Activated T-helper 17 cell treated with anti-CD3 and anti-CD28 coated beads, Interleukin-2, amount 50 U/mL, for 72 hours (primary cell): ENCODE results near the gene TCF7L1. TPM values are rescaled to one million over a fixed set of nuclear protein-coding genes. Genes with fewer than 3 reads are reported as not detected.
"Not testable (repeated sequence)": the region's sequence is repeated elsewhere in the genome, so short reads cannot be mapped to it uniquely, and the experiment has no call there.

Experiments used
- ATAC-seq: fragments of 150-1000 bp; cut with Tn5 transposase; replicated peaks from 2 replicates; pipeline ENCODE4 v1.10.0; 2021; ENCODE audit warnings: mild to moderate bottlenecking, moderate library complexity
- H3K27ac Mint-ChIP-seq: one replicate; pipeline ENCODE4 v1.8.0; 2022; ENCODE audit warnings: mixed read lengths
- H3K27me3 Mint-ChIP-seq: one replicate; pipeline ENCODE4 v1.8.0; 2022; ENCODE audit warnings: mixed read lengths
- H3K36me3 Mint-ChIP-seq: one replicate; pipeline ENCODE4 v1.8.0; 2022; ENCODE audit warnings: low read depth, mild to moderate bottlenecking, mixed read lengths
- H3K4me1 Mint-ChIP-seq: one replicate; pipeline ENCODE4 v1.8.0; 2022; ENCODE audit warnings: mixed read lengths
- H3K4me3 Mint-ChIP-seq: one replicate; pipeline ENCODE4 v1.8.0; 2022; ENCODE audit warnings: mild to moderate bottlenecking, mixed read lengths
- H3K9me3 Mint-ChIP-seq: one replicate; pipeline ENCODE4 v1.8.0; 2022; ENCODE audit warnings: mixed read lengths
- total RNA-seq, 2 donors: library from RNA; stranded (reverse); gene quantifications; one replicate each; pipeline ENCODE4 v1.2.3, GENCODE V29; 2022

The TCF7L1 gene
- total RNA-seq, 2 donors from 2014 or later = not detected

- Mint-ChIP-seq H3K4me3 (no peak overlapping the region), H3K9me3 (no peaks in the 10 kb centered on the region), H3K36me3 (no peaks in the 10 kb centered on the region), H3K27me3 (peaks cover 31% of the 10 kb centered on the region), H3K4me1 (no peaks in the 10 kb centered on the region), H3K27ac (no peak overlapping the region)
- ATAC-seq = no peak
Observed at GRCh38 chr2:85145116-85145820, 12.1 kb downstream of the TCF7L1 start.

- no peaks in the 10 kb centered on the region for H3K4me1 Mint-ChIP-seq
- H3K9me3 Mint-ChIP-seq = no peaks in the 10 kb centered on the region
- no peak for ATAC-seq
- H3K27ac Mint-ChIP-seq = no peak overlapping the region
- H3K36me3 Mint-ChIP-seq = no peaks in the 10 kb centered on the region
- no peak overlapping the region for H3K4me3 Mint-ChIP-seq
- H3K27me3 Mint-ChIP-seq = peaks cover 14% of the 10 kb centered on the region
Observed at GRCh38 chr2:85148190-85148589, 15.0 kb downstream of the TCF7L1 start.

GRCh38 chr2:85151026-85151425 lies 17.8 kb downstream of the TCF7L1 start:
- no peak for ATAC-seq
- no peaks in the 10 kb centered on the region for H3K36me3 Mint-ChIP-seq
- H3K4me3 Mint-ChIP-seq = no peak overlapping the region
- no peak overlapping the region for H3K27ac Mint-ChIP-seq
- H3K4me1 Mint-ChIP-seq = no peaks in the 10 kb centered on the region
- H3K9me3 Mint-ChIP-seq = no peaks in the 10 kb centered on the region
- peaks cover 13% of the 10 kb centered on the region for H3K27me3 Mint-ChIP-seq

- Mint-ChIP-seq H3K27me3 (peaks cover 12% of the 10 kb centered on the region), H3K36me3 (no peaks in the 10 kb centered on the region), H3K9me3 (no peaks in the 10 kb centered on the region), H3K27ac (no peak overlapping the region), H3K4me1 (no peaks in the 10 kb centered on the region), H3K4me3 (no peak overlapping the region)
- no peak for ATAC-seq
Observed at GRCh38 chr2:85152895-85153294, 19.7 kb downstream of the TCF7L1 start.

- Mint-ChIP-seq H3K36me3 (no peaks in the 10 kb centered on the region), H3K4me1 (no peaks in the 10 kb centered on the region), H3K4me3 (no peak overlapping the region), H3K27me3 (peaks cover 9% of the 10 kb centered on the region), H3K9me3 (no peaks in the 10 kb centered on the region), H3K27ac (no peak overlapping the region)
- ATAC-seq = no peak
Observed at GRCh38 chr2:85154048-85154753, 21.0 kb downstream of the TCF7L1 start.

- not testable (repeated sequence) for ATAC-seq, H3K4me3 Mint-ChIP-seq, H3K4me1 Mint-ChIP-seq, H3K36me3 Mint-ChIP-seq, H3K27ac Mint-ChIP-seq, H3K27me3 Mint-ChIP-seq, H3K9me3 Mint-ChIP-seq
Observed at GRCh38 chr2:85155082-85155481, 21.9 kb downstream of the TCF7L1 start.

- no peaks in the 10 kb centered on the region for H3K36me3 Mint-ChIP-seq
- H3K4me3 Mint-ChIP-seq = no peak overlapping the region
- H3K4me1 Mint-ChIP-seq = no peaks in the 10 kb centered on the region
- H3K27ac Mint-ChIP-seq = no peak overlapping the region
- no peaks in the 10 kb centered on the region for H3K9me3 Mint-ChIP-seq
- peaks cover 9% of the 10 kb centered on the region for H3K27me3 Mint-ChIP-seq
- no peak for ATAC-seq
Observed at GRCh38 chr2:85156153-85156552, 23.0 kb downstream of the TCF7L1 start.

GRCh38 chr2:85156619-85157018 lies 23.4 kb downstream of the TCF7L1 start:
- ATAC-seq = no peak
- Mint-ChIP-seq H3K4me3 (no peak overlapping the region), H3K27ac (no peak overlapping the region), H3K9me3 (no peaks in the 10 kb centered on the region), H3K36me3 (no peaks in the 10 kb centered on the region), H3K4me1 (no peaks in the 10 kb centered on the region), H3K27me3 (peaks cover 11% of the 10 kb centered on the region)

GRCh38 chr2:85157345-85157744 lies 24.2 kb downstream of the TCF7L1 start:
- Mint-ChIP-seq H3K27ac (no peak overlapping the region), H3K27me3 (peaks cover 13% of the 10 kb centered on the region), H3K4me3 (no peak overlapping the region), H3K9me3 (no peaks in the 10 kb centered on the region), H3K36me3 (no peaks in the 10 kb centered on the region), H3K4me1 (no peaks in the 10 kb centered on the region)
- ATAC-seq = no peak

- Mint-ChIP-seq H3K4me1 (no peaks in the 10 kb centered on the region), H3K27ac (no peak overlapping the region), H3K36me3 (no peaks in the 10 kb centered on the region), H3K27me3 (peaks cover 13% of the 10 kb centered on the region), H3K9me3 (no peaks in the 10 kb centered on the region), H3K4me3 (no peak overlapping the region)
- no peak for ATAC-seq
Observed at GRCh38 chr2:85158559-85159273, 25.5 kb downstream of the TCF7L1 start.

GRCh38 chr2:85159589-85159988 lies 26.4 kb downstream of the TCF7L1 start:
- Mint-ChIP-seq H3K4me3 (no peak overlapping the region), H3K4me1 (no peaks in the 10 kb centered on the region), H3K27me3 (peaks cover 4% of the 10 kb centered on the region), H3K27ac (no peak overlapping the region), H3K36me3 (no peaks in the 10 kb centered on the region), H3K9me3 (no peaks in the 10 kb centered on the region)
- no peak for ATAC-seq

- ATAC-seq = no peak
- H3K27me3 Mint-ChIP-seq = peaks cover 4% of the 10 kb centered on the region
- H3K4me3 Mint-ChIP-seq = no peak overlapping the region
Observed at GRCh38 chr2:85160966-85161960, 28.1 kb downstream of the TCF7L1 start.

GRCh38 chr2:85162746-85163301 lies 29.6 kb downstream of the TCF7L1 start:
- ATAC-seq = no peak
- H3K27me3 Mint-ChIP-seq = peaks cover 4% of the 10 kb centered on the region
- no peak overlapping the region for H3K4me3 Mint-ChIP-seq
- H3K36me3 Mint-ChIP-seq = no peaks in the 10 kb centered on the region
- no peak overlapping the region for H3K27ac Mint-ChIP-seq
- H3K4me1 Mint-ChIP-seq = no peaks in the 10 kb centered on the region
- no peaks in the 10 kb centered on the region for H3K9me3 Mint-ChIP-seq

More at GRCh38 chr2:85160966-85161960, 28.1 kb downstream of the TCF7L1 start:
- H3K4me1 Mint-ChIP-seq = no peaks in the 10 kb centered on the region
- no peaks in the 10 kb centered on the region for H3K36me3 Mint-ChIP-seq
- H3K27ac Mint-ChIP-seq = no peak overlapping the region
- no peaks in the 10 kb centered on the region for H3K9me3 Mint-ChIP-seq

- no peak overlapping the region for H3K27ac Mint-ChIP-seq
- H3K4me3 Mint-ChIP-seq = no peak overlapping the region
Observed at GRCh38 chr2:85163675-85164074, 30.5 kb downstream of the TCF7L1 start.

More at GRCh38 chr2:85163675-85164074, 30.5 kb downstream of the TCF7L1 start:
- ATAC-seq = no peak
- Mint-ChIP-seq H3K4me1 (no peaks in the 10 kb centered on the region), H3K36me3 (no peaks in the 10 kb centered on the region), H3K27me3 (peaks cover 4% of the 10 kb centered on the region), H3K9me3 (no peaks in the 10 kb centered on the region)
